ENCODE data around the gene ASTN1.

DNA sequence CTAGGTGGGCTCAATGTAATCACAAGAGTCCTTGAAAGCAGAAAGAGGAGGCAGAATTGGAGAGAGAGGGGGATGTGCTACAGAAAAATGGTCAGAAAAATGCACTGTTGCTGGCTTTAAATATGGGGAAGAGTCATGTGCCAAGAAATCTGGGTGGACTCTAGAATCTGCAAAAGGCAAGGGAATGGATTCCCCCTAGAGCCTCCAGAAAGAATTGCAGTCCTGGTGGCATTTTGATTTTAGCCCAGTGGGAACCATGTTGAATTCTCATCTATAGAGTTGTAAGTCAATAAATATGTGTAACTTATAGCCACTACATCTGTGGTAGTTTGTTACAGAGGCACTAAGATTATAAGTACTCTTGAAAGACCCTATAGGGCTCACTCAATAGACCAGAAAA lies 210.3 kb downstream of the ASTN1 start:
- peak; percentile 19; the same call in 1 of the 2 replicates for TF ChIP-seq CTCF (IDR thresholded peaks at IDR 0.05)
- no peak for TF ChIP-seq TAF1 (IDR thresholded peaks at IDR 0.05; ENCODE audit: borderline replicate concordance, low read depth, low read length)
- TF ChIP-seq POLR2AphosphoS5 (IDR thresholded peaks at IDR 0.05; ENCODE audit: low read depth, low read length): no peak
- TF ChIP-seq EZH2phosphoT487 (IDR thresholded peaks at IDR 0.05; ENCODE audit: borderline replicate concordance, low read depth): no peak
- TF ChIP-seq EP300 (IDR thresholded peaks at IDR 0.05; ENCODE audit: borderline replicate concordance in 1 of 2, low read depth in 1 of 2, low read length in 1 of 2): no peak
- TF ChIP-seq CHD2 (IDR thresholded peaks at IDR 0.05; ENCODE audit: low read length, partially characterized antibody): no peak
